ENCODE data around the gene MOB4.

The MOB4 gene

GRCh38 chr2:197487385-197487784, 28.5 kb upstream of the MOB4 start:
- Histone ChIP-seq H3K9me3 (ENCODE audit: insufficient read depth, low read depth, low read length) (no peaks in the 10 kb centered on the region; the same call in 1 of the 2 replicates), H3K27me3 (ENCODE audit: insufficient read depth, low read length, poor library complexity, severe bottlenecking) (no peaks in the 10 kb centered on the region), H3K79me2 (ENCODE audit: insufficient read depth, low read length) (peaks cover 35% of the 10 kb centered on the region), H3K4me3 (ENCODE audit: low read length, poor library complexity, severe bottlenecking) (no peak overlapping the region), H3K9me2 (replicated peaks; ENCODE audit: low read depth, low read length) (no peaks in the 10 kb centered on the region), H3K4me1 (ENCODE audit: insufficient read depth, low read length, poor library complexity, severe bottlenecking) (peaks cover 3% of the 10 kb centered on the region), H3K9ac (ENCODE audit: low read depth, low read length, poor library complexity, severe bottlenecking) (no peak overlapping the region), H3K4me2 (ENCODE audit: low read depth, low read length, poor library complexity, severe bottlenecking) (no peak overlapping the region), H3F3A (ENCODE audit: low read depth) (peaks cover 7% of the 10 kb centered on the region; the same call in 1 of the 2 replicates), H4K20me1 (ENCODE audit: insufficient read depth, low read length, poor library complexity, severe bottlenecking) (peaks cover 40% of the 10 kb centered on the region), H3K36me3 (ENCODE audit: insufficient read depth, low read length) (peaks cover 66% of the 10 kb centered on the region), H2AFZ (ENCODE audit: low read length) (no peak overlapping the region)
- TF ChIP-seq EZH2phosphoT487 (IDR thresholded peaks at IDR 0.05; ENCODE audit: borderline replicate concordance) (no peak), CTCF (conservative IDR thresholded peaks at IDR 0.05; ENCODE audit: low read length) (no peak)

GRCh38 chr2:197495433-197496134, 20.3 kb upstream of the MOB4 start:
- Histone ChIP-seq H3F3A (ENCODE audit: low read depth) (no peaks in the 10 kb centered on the region), H2AFZ (ENCODE audit: low read length) (no peak overlapping the region), H3K9ac (ENCODE audit: low read depth, low read length, poor library complexity, severe bottlenecking) (peak overlapping the region; percentile 89), H3K79me2 (ENCODE audit: insufficient read depth, low read length) (peaks cover 94% of the 10 kb centered on the region), H3K27me3 (ENCODE audit: insufficient read depth, low read length, poor library complexity, severe bottlenecking) (no peaks in the 10 kb centered on the region), H3K4me1 (ENCODE audit: insufficient read depth, low read length, poor library complexity, severe bottlenecking) (peaks cover 51% of the 10 kb centered on the region), H3K4me3 (ENCODE audit: low read length, poor library complexity, severe bottlenecking) (peak overlapping the region; percentile 91), H3K36me3 (ENCODE audit: insufficient read depth, low read length) (peaks cover 73% of the 10 kb centered on the region), H3K9me3 (ENCODE audit: insufficient read depth, low read depth, low read length) (no peaks in the 10 kb centered on the region), H4K20me1 (ENCODE audit: insufficient read depth, low read length, poor library complexity, severe bottlenecking) (peaks cover 78% of the 10 kb centered on the region), H3K9me2 (replicated peaks; ENCODE audit: low read depth, low read length) (no peaks in the 10 kb centered on the region), H3K4me2 (ENCODE audit: low read depth, low read length, poor library complexity, severe bottlenecking) (peak overlapping the region; percentile 93)
- no peak for TF ChIP-seq CTCF (conservative IDR thresholded peaks at IDR 0.05; ENCODE audit: low read length)
- TF ChIP-seq EZH2phosphoT487 (IDR thresholded peaks at IDR 0.05; ENCODE audit: borderline replicate concordance) = no peak

GRCh38 chr2:197496695-197497094, 19.2 kb upstream of the MOB4 start:
- H3F3A ChIP-seq (ENCODE audit: low read depth) = no peaks in the 10 kb centered on the region

More at GRCh38 chr2:197496695-197497094, 19.2 kb upstream of the MOB4 start:
- Histone ChIP-seq H3K4me2 (ENCODE audit: low read depth, low read length, poor library complexity, severe bottlenecking) (peak overlapping the region; percentile 93), H3K4me1 (ENCODE audit: insufficient read depth, low read length, poor library complexity, severe bottlenecking) (peaks cover 50% of the 10 kb centered on the region), H3K79me2 (ENCODE audit: insufficient read depth, low read length) (peaks cover 94% of the 10 kb centered on the region), H3K27me3 (ENCODE audit: insufficient read depth, low read length, poor library complexity, severe bottlenecking) (no peaks in the 10 kb centered on the region), H3K36me3 (ENCODE audit: insufficient read depth, low read length) (peaks cover 62% of the 10 kb centered on the region), H3K9me3 (ENCODE audit: insufficient read depth, low read depth, low read length) (no peaks in the 10 kb centered on the region), H3K4me3 (ENCODE audit: low read length, poor library complexity, severe bottlenecking) (peak overlapping the region; percentile 91), H4K20me1 (ENCODE audit: insufficient read depth, low read length, poor library complexity, severe bottlenecking) (peaks cover 78% of the 10 kb centered on the region), H2AFZ (ENCODE audit: low read length) (no peak overlapping the region), H3K9ac (ENCODE audit: low read depth, low read length, poor library complexity, severe bottlenecking) (peak overlapping the region; percentile 89), H3K9me2 (replicated peaks; ENCODE audit: low read depth, low read length) (no peaks in the 10 kb centered on the region)
- TF ChIP-seq EZH2phosphoT487 (IDR thresholded peaks at IDR 0.05; ENCODE audit: borderline replicate concordance) (no peak), CTCF (conservative IDR thresholded peaks at IDR 0.05; ENCODE audit: low read length) (no peak)

Data from Loucy (cell line).